ENCODE data around the gene PRR5. TPM values are rescaled to one million over a fixed set of nuclear protein-coding genes. Genes with fewer than 3 reads are reported as not detected.
"Not testable (repeated sequence)": the region's sequence is repeated elsewhere in the genome, so short reads cannot be mapped to it uniquely, and the experiment has no call there.

Gene PRR5, protein sequence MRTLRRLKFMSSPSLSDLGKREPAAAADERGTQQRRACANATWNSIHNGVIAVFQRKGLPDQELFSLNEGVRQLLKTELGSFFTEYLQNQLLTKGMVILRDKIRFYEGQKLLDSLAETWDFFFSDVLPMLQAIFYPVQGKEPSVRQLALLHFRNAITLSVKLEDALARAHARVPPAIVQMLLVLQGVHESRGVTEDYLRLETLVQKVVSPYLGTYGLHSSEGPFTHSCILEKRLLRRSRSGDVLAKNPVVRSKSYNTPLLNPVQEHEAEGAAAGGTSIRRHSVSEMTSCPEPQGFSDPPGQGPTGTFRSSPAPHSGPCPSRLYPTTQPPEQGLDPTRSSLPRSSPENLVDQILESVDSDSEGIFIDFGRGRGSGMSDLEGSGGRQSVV
- total RNA-seq (6.7 and 8.6 TPM in 2 replicates), polyA plus RNA-seq (1.8 and 2.4 TPM in 2 replicates), polyA minus RNA-seq (ENCODE audit: low replicate concordance) (4.4 and 4.5 TPM in 2 replicates)
- 3.9 and 4.5 TPM in 2 replicates for polyA plus RNA-seq (2012)

DNA sequence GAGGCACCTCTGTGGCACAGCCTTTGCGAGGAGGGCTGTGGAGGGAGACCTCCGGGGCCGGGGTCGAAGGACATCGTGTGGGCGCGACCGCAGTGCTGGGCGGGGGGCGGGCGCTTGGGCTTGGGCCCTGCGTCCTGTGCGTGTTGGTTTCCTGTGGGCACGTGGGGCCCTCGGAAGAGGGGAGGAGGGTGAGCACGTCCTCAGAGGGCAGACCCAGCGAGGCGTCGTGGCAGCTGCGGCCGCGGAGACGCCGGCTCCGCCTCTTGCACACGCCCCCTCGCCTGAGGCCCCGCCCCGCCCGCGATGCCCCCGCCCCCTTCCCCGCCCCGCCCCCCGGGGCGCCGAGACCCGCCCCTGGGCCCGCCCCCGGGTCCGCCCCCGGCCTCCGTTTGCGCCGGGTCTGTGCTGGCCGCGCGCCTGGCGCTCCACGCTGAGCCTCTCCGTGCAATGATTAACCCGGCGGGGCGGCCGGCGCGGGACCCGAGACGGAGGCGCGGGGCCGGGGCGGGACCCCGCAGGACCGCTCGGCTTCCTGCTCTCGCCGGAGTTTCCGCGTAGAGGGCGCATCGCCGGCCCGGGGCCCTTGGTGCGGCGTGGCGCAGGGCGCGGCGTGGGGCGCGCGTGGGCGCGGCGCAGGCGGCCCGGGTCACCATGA lies at the start of gene PRR5:
Gene PRR5 (plus strand): TSS at position 381 of the 655 bp plus-strand sequence. CDS start 271 bp downstream, at position 652.
- no peaks in the 10 kb centered on the region for H3K79me2 ChIP-seq (ENCODE audit: control insufficient read depth, insufficient read depth, low read length)
- peak within 1 kb of the TSS; percentile 43 for H3K9ac ChIP-seq (ENCODE audit: insufficient read depth, low read length)
- H2AFZ ChIP-seq (ENCODE audit: low read length), result no peak within 1 kb of the TSS
- peak; percentile 79 to 87 for DNase-seq (ENCODE audit: low read depth in 2 of 2)
- peak within 1 kb of the TSS; percentile 18 for H3K4me2 ChIP-seq (ENCODE audit: extremely low read depth, insufficient read depth, low read length)
- TF ChIP-seq, protein P1, sequence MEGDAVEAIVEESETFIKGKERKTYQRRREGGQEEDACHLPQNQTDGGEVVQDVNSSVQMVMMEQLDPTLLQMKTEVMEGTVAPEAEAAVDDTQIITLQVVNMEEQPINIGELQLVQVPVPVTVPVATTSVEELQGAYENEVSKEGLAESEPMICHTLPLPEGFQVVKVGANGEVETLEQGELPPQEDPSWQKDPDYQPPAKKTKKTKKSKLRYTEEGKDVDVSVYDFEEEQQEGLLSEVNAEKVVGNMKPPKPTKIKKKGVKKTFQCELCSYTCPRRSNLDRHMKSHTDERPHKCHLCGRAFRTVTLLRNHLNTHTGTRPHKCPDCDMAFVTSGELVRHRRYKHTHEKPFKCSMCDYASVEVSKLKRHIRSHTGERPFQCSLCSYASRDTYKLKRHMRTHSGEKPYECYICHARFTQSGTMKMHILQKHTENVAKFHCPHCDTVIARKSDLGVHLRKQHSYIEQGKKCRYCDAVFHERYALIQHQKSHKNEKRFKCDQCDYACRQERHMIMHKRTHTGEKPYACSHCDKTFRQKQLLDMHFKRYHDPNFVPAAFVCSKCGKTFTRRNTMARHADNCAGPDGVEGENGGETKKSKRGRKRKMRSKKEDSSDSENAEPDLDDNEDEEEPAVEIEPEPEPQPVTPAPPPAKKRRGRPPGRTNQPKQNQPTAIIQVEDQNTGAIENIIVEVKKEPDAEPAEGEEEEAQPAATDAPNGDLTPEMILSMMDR (conservative IDR thresholded peaks at IDR 0.05 in 1 of 2, IDR thresholded peaks at IDR 0.05 in 1 of 2; ENCODE audit: low read depth in 1 of 2, low read length in 2 of 2), result no peak
- TF ChIP-seq EZH2 (IDR thresholded peaks at IDR 0.05; ENCODE audit: low read length, missing control alignments), result no peak
- peaks cover 14% of the 10 kb centered on the region for H3K4me1 ChIP-seq (ENCODE audit: control insufficient read depth, extremely low read depth, insufficient read depth, low read length)
- no peaks in the 10 kb centered on the region for H3K36me3 ChIP-seq (ENCODE audit: control insufficient read depth, insufficient read depth, low read length)
- H3K4me3 ChIP-seq (replicated peaks in 1 of 4; ENCODE audit: control extremely low read depth in 1 of 4, insufficient read depth in 1 of 4, low read depth in 3 of 4, low read length in 4 of 4), result peak within 1 kb of the TSS in 3 of 4 experiments; percentile 34 to 55 (median 45)
- no peaks in the 10 kb centered on the region for H3K9me3 ChIP-seq (ENCODE audit: control insufficient read depth, insufficient read depth, low read depth, low read length)
- H4K20me1 ChIP-seq (ENCODE audit: control insufficient read depth, extremely low read depth, insufficient read depth, low read length), result no peaks in the 10 kb centered on the region
- no peak within 1 kb of the TSS for H3K27ac ChIP-seq (ENCODE audit: insufficient read depth, low read length)
- H3K27me3 ChIP-seq (ENCODE audit: control insufficient read depth, insufficient read depth, low read length), result peaks cover 15% of the 10 kb centered on the region

DNA sequence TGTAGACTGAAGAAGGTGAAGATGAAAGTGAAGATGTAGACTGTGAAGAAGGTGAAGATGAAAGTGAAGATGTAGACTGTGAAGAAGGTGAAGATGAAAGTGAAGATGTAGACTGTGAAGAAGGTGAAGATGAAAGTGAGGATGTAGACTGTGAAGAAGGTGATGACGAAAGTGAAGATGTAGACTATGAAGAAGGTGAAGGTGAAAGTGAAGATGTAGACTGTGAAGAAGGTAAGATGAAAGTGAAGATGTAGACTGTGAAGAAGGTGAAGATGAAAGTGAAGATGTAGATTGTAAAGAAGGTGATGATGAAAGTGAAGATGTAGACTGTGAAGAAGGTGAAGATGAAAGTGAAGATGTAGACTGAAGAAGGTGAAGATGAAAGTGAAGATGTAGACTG lies 49.1 kb upstream of the PRR5 start:
- H2AFZ ChIP-seq (ENCODE audit: low read length); H3K4me2 ChIP-seq (ENCODE audit: extremely low read depth, insufficient read depth, low read length); H3K27me3 ChIP-seq (ENCODE audit: control insufficient read depth, insufficient read depth, low read length); H3K9ac ChIP-seq (ENCODE audit: insufficient read depth, low read length); DNase-seq (ENCODE audit: low read depth in 2 of 2); H4K20me1 ChIP-seq (ENCODE audit: control insufficient read depth, extremely low read depth, insufficient read depth, low read length); H3K4me1 ChIP-seq (ENCODE audit: control insufficient read depth, extremely low read depth, insufficient read depth, low read length); H3K79me2 ChIP-seq (ENCODE audit: control insufficient read depth, insufficient read depth, low read length); H3K36me3 ChIP-seq (ENCODE audit: control insufficient read depth, insufficient read depth, low read length); H3K4me3 ChIP-seq (replicated peaks in 1 of 4; ENCODE audit: control extremely low read depth in 1 of 4, insufficient read depth in 1 of 4, low read depth in 3 of 4, low read length in 4 of 4); H3K27ac ChIP-seq (ENCODE audit: insufficient read depth, low read length); H3K9me3 ChIP-seq (ENCODE audit: control insufficient read depth, insufficient read depth, low read depth, low read length): not testable (repeated sequence)

DNA sequence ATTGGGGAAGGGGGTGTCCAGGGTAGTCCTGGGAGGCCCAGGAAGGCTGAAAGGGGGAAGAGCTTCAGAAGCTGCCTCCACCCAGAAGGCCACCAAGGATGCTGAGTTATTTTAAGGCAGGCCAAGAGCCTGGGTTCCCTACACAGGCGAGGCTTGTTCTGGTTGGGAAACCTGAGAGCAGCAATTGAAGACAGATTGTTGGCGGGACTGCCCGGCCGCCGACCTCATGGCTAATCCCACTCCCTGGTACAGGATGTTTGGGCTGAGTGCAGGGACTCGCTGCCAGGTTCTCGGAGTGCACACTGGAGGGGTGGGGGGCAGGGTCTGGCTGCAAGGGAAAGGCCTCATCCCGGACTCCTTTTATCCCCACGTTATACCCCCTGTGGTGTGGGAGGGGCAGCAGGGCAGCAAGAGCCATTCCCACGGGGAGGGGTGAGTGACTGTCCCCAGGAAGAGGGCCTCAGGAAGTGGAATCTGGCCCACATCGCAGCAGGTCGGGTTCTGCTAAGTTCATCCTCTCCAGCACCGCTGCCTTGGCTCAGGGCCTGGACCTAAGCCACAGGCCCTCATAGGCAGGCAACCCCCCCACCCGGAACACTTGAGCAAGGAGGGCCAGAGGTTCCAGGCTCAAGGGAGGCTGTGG lies 43.6 kb upstream of the PRR5 start:
- H4K20me1 ChIP-seq (ENCODE audit: control insufficient read depth, extremely low read depth, insufficient read depth, low read length), result no peaks in the 10 kb centered on the region
- no peak overlapping the region for H3K4me3 ChIP-seq (replicated peaks in 1 of 4; ENCODE audit: control extremely low read depth in 1 of 4, insufficient read depth in 1 of 4, low read depth in 3 of 4, low read length in 4 of 4)
- H3K27me3 ChIP-seq (ENCODE audit: control insufficient read depth, insufficient read depth, low read length), result no peaks in the 10 kb centered on the region
- peaks cover 3% of the 10 kb centered on the region for H3K4me1 ChIP-seq (ENCODE audit: control insufficient read depth, extremely low read depth, insufficient read depth, low read length)
- no peak overlapping the region for H3K27ac ChIP-seq (ENCODE audit: insufficient read depth, low read length)
- H3K9me3 ChIP-seq (ENCODE audit: control insufficient read depth, insufficient read depth, low read depth, low read length), result no peaks in the 10 kb centered on the region
- DNase-seq (ENCODE audit: low read depth in 2 of 2), result peak; percentile 50 to 66
- H2AFZ ChIP-seq (ENCODE audit: low read length), result no peak overlapping the region
- no peaks in the 10 kb centered on the region for H3K79me2 ChIP-seq (ENCODE audit: control insufficient read depth, insufficient read depth, low read length)
- peak overlapping the region; percentile 13 for H3K4me2 ChIP-seq (ENCODE audit: extremely low read depth, insufficient read depth, low read length)
- H3K9ac ChIP-seq (ENCODE audit: insufficient read depth, low read length), result no peak overlapping the region
- no peak for TF ChIP-seq EZH2 (IDR thresholded peaks at IDR 0.05; ENCODE audit: low read length, missing control alignments)
- TF ChIP-seq, protein P1 (conservative IDR thresholded peaks at IDR 0.05 in 1 of 2, IDR thresholded peaks at IDR 0.05 in 1 of 2; ENCODE audit: low read depth in 1 of 2, low read length in 2 of 2), result no peak
- H3K36me3 ChIP-seq (ENCODE audit: control insufficient read depth, insufficient read depth, low read length), result no peaks in the 10 kb centered on the region
